HEK293T (cell line): Measurements from ENCODE around the gene BICC1.

ENCODE experiments used
- CTCF ChIA-PET: fragments of 350-600 bp; formaldehyde crosslinking; extraction: SDS; loops from one replicate; lab custom pipeline; 2021; ENCODE audit warnings: antibody characterized with exemption, inconsistent platforms; lab: Yijun Ruan, JAX
- POLR2A ChIA-PET: fragments of 350-600 bp; formaldehyde crosslinking; extraction: SDS; loops from one replicate; lab custom pipeline; 2020; ENCODE audit warnings: antibody characterized with exemption, inconsistent platforms; lab: Yijun Ruan, JAX
- DNase-seq: peaks from one replicate; pipeline ENCODE4 v3.0.0; 2012; ENCODE audit warnings: mixed read lengths; ENCODE audit errors: extremely low spot score
- ARNT ChIP-seq: fragments of 450-650 bp; IDR thresholded peaks from 2 replicates; pipeline ENCODE4 v1.6.1; 2017; ENCODE audit warnings: mild to moderate bottlenecking
- BHLHE40 ChIP-seq: fragments of 450-650 bp; IDR thresholded peaks from 2 replicates; pipeline ENCODE4 v1.6.1; 2016; ENCODE audit warnings: mild to moderate bottlenecking, moderate library complexity, borderline replicate concordance
- CTBP1 ChIP-seq: fragments of 450-650 bp; IDR thresholded peaks from 2 replicates; pipeline ENCODE4 v1.6.1; 2016; ENCODE audit warnings: borderline replicate concordance
- ELF4 ChIP-seq: fragments of 450-650 bp; IDR thresholded peaks from 2 replicates; pipeline ENCODE4 v1.6.1; 2017; ENCODE audit warnings: antibody characterized with exemption
- FOXA1 ChIP-seq: fragments of 450-650 bp; IDR thresholded peaks from 2 replicates; pipeline ENCODE4 v1.6.1; 2016; ENCODE audit warnings: mild to moderate bottlenecking
- FOXK2 ChIP-seq: fragments of 450-650 bp; IDR thresholded peaks from 2 replicates; pipeline ENCODE4 v1.6.1; 2016; ENCODE audit warnings: mild to moderate bottlenecking
- FOXM1 ChIP-seq: fragments of 450-650 bp; IDR thresholded peaks from 2 replicates; pipeline ENCODE4 v1.6.1; 2017; ENCODE audit warnings: mild to moderate bottlenecking, borderline replicate concordance
- HDGF ChIP-seq: fragments of 450-650 bp; IDR thresholded peaks from 2 replicates; pipeline ENCODE4 v1.6.1; 2017; ENCODE audit warnings: antibody characterized with exemption, borderline replicate concordance
- L3MBTL2 ChIP-seq: fragments of 450-650 bp; conservative IDR thresholded peaks from 2 replicates; pipeline ENCODE4 v1.6.1; 2016; ENCODE audit warnings: mild to moderate bottlenecking
- LEF1 ChIP-seq: fragments of 450-650 bp; IDR thresholded peaks from 2 replicates; pipeline ENCODE4 v1.6.1; 2017; ENCODE audit warnings: mild to moderate bottlenecking, borderline replicate concordance
- NFRKB ChIP-seq: fragments of 450-650 bp; IDR thresholded peaks from 2 replicates; pipeline ENCODE4 v1.6.1; 2016; ENCODE audit warnings: mild to moderate bottlenecking, moderate library complexity
- SP1 ChIP-seq: fragments of 450-650 bp; IDR thresholded peaks from 2 replicates; pipeline ENCODE4 v1.6.1; 2017
- SUZ12 ChIP-seq: fragments of 450-650 bp; IDR thresholded peaks from 2 replicates; pipeline ENCODE4 v1.6.1; 2016; ENCODE audit warnings: mild to moderate bottlenecking
- TARDBP ChIP-seq: fragments of 450-650 bp; IDR thresholded peaks from 2 replicates; pipeline ENCODE4 v1.6.1; 2016
- ZNF384 ChIP-seq: fragments of 450-650 bp; IDR thresholded peaks from 2 replicates; pipeline ENCODE4 v1.6.1; 2016
- TF ChIP-seq, protein P1 (sequence below): fragments of 450-650 bp; IDR thresholded peaks from 2 replicates; pipeline ENCODE4 v1.6.1; 2016

The BICC1 gene

DNA sequence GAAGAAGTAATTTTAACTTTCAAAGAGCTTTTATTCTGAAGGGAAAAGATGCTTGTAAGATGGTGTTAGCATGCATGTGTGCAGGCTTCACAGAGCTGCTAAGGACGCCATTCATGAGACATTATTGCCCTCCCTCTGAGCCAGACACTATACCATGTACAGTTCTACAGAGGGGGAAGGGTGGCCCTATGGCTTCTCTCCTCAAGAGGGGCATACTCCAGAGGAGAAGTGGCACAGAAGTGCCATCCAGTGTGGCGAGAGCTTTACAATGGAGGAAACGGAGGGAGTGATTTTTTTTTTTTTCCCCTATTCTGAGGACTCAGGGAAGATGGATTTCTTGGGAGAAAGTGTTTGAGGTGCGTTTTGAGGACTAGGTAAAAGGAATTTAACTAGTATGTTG, 119.5 kb downstream of the BICC1 start:
- TF ChIP-seq SUZ12 (no peak), BHLHE40 (no peak), CTBP1 (no peak), SP1 (no peak), FOXK2 (no peak), FOXA1 (no peak), LEF1 (no peak), HDGF (no peak), ARNT (no peak), NFRKB (no peak)
- ChIA-PET POLR2A (no interaction called here), CTCF (no interaction called here)
- DNase-seq, result no peak

DNA sequence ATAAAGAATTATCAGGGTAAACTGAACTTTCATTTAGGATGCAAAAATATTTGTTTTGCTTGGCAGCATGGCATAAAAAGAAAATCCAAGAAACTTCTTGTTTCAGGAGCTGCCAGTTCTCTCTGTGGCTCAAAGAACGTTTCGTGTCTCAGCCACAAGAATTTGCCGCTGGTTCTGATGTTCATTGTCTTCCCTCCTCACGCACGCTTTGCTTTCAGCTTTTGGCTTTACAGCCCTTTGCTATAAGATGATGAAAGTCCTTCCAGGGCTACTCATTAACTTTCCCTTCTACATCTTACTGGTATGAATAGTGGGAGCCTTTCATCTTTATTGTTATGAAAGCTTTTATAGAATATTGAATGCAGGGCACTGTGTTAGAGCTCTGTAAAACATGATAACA, 124.7 kb downstream of the BICC1 start:
- ChIA-PET POLR2A (no interaction called here), CTCF (no interaction called here)
- TF ChIP-seq CTBP1 (no peak), FOXM1 (no peak), FOXK2 (no peak), L3MBTL2 (no peak), ELF4 (no peak), SUZ12 (no peak), ARNT (no peak), HDGF (no peak), ZNF384 (no peak)
- TF ChIP-seq, protein P1, sequence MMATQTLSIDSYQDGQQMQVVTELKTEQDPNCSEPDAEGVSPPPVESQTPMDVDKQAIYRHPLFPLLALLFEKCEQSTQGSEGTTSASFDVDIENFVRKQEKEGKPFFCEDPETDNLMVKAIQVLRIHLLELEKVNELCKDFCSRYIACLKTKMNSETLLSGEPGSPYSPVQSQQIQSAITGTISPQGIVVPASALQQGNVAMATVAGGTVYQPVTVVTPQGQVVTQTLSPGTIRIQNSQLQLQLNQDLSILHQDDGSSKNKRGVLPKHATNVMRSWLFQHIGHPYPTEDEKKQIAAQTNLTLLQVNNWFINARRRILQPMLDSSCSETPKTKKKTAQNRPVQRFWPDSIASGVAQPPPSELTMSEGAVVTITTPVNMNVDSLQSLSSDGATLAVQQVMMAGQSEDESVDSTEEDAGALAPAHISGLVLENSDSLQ, result no peak
- DNase-seq, result no peak

DNA sequence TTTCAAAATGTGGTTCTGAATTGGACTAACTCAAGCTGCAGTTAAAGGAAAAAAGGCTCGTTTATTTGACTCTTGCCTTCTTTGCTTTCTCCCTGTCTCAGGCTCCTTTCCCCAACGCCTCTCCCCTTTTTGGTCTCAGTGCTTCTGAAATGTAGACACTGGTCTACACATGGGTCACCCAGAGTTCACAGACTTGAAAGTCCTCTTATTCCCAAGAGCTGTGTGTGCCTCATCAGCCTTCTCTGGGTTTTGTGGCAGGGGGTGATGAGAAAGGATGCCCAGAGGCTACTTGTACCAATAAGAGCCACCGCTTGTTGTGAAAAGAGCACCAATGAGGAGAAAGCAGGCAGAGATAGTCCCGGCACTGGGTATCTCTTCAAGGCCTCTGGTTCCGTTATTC, 125.7 kb downstream of the BICC1 start:
- POLR2A ChIA-PET, result no interaction called here
- no peak for DNase-seq
- CTCF ChIA-PET, result no interaction called here
- no peak for TF ChIP-seq L3MBTL2
- no peak for TF ChIP-seq BHLHE40
- no peak for TF ChIP-seq ARNT
- no peak for TF ChIP-seq CTBP1
- TF ChIP-seq, protein P1, result no peak
- no peak for TF ChIP-seq FOXK2
- TF ChIP-seq SUZ12, result no peak
- no peak for TF ChIP-seq TARDBP
- no peak for TF ChIP-seq NFRKB
- no peak for TF ChIP-seq LEF1
- no peak for TF ChIP-seq FOXA1
- no peak for TF ChIP-seq SP1
- no peak for TF ChIP-seq FOXM1
- TF ChIP-seq ZNF384, result no peak
- no peak for TF ChIP-seq HDGF
- TF ChIP-seq ELF4, result no peak

DNA sequence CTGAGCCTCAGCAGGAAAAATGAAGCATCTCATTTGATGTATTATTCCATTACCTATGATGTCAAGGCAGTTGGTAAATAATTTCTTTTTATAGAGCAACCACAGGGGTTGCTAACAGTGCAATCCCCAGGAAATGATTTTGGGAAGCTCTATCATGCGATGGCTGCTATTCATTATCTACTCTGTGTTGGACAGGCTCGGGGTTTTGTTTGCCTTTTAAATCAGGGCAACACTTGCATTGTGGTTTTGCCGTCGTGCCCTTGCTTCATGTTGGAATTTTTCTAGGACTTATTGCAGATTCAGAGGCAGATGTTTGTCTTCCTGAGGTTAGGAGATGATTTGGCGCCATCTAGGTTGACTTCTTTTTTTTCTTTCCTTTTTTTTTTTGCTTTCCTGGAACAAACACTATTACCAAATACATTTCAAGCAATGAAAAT, 128.4 kb downstream of the BICC1 start:
- POLR2A ChIA-PET, result interaction anchor here (0.5 kb wide), 1 partner anchor 543 kb away, joined by 3 read pairs; no protein-coding TSS in a partner anchor
- TF ChIP-seq, protein P1, result no peak
- TF ChIP-seq ARNT (no peak), ELF4 (no peak), L3MBTL2 (peak; percentile 30; the same call in 1 of the 2 replicates), ZNF384 (peak; percentile 88), SUZ12 (no peak), FOXA1 (no peak), NFRKB (no peak)
- peak; percentile 14 for DNase-seq
- CTCF ChIA-PET, result interaction anchor here (0.6 to 2.0 kb wide), 3 partner anchors 14 to 867 kb away, joined by 3 to 9 read pairs (median 9); no protein-coding TSS in a partner anchor

DNA sequence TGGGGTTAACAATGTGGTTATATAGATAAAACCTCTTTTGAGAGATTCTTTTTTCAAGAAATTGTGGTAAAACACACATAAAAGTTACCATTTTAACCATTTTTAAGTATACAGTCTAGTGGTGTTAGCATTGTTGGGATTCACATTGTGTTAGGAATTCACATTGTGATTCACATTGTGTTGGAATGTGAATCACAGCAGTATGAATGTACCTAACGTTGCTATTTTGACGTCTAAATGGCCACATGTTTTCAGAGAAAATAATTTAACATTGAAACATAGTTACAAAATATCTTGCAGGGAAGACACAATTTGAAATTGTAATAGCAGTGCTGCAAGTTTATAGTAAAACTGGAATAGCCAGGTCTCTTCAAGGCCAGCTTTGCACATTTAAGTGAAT, 129.0 kb downstream of the BICC1 start:
- ChIA-PET CTCF (interaction anchor here (1.8 to 2.0 kb wide), 2 partner anchors 111 kb away, joined by 9 read pairs; no protein-coding TSS in a partner anchor), POLR2A (interaction anchor here (0.5 kb wide), 1 partner anchor 543 kb away, joined by 3 read pairs; no protein-coding TSS in a partner anchor)
- no peak for DNase-seq
- no peak for TF ChIP-seq BHLHE40
- TF ChIP-seq HDGF, result no peak

DNA sequence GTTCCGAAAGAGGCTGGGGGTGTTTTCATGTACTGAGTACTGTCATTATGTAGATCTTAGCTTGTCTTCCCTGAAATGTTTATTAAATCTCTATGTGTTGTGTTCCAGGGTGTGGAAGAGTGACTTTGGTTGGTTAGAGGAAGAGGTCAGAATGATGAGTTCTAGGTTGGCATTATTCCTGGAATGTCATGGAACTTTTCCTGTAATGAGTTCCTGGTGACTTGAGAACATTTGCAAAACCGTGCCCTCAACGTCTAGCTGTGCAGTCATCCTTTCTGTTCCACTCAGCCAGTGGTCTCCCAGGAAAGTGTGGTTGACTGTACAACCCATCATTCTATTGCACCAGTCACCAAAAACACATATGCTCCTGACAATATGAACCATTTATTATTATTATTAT, 129.6 kb downstream of the BICC1 start:
- CTCF ChIA-PET, result interaction anchor here (1.8 kb wide), 1 partner anchor 111 kb away, joined by 9 read pairs; no protein-coding TSS in a partner anchor

More for the DNA sequence above, 129.6 kb downstream of the BICC1 start:
- POLR2A ChIA-PET, result no interaction called here
- no peak for DNase-seq
- TF ChIP-seq BHLHE40 (no peak), SUZ12 (no peak), SP1 (no peak), ZNF384 (no peak), FOXM1 (no peak), L3MBTL2 (no peak), ARNT (no peak), NFRKB (no peak), ELF4 (no peak), FOXA1 (no peak), TARDBP (no peak), HDGF (no peak), CTBP1 (no peak), FOXK2 (no peak), LEF1 (no peak)
- TF ChIP-seq, protein P1, result no peak
